SK-N-MC (cell line): Measurements from ENCODE around the gene FCMR.

Experiments used
- DNase-seq: peaks from one replicate; pipeline ENCODE4 v3.0.0-alpha.2; 2011; ENCODE audit warnings: low read depth, low spot score
- H3K27ac ChIP-seq: fragments of 200-600 bp; sonication (generic); 2 replicates; pipeline ENCODE4 v1.5.1; 2016; ENCODE audit warnings: mixed run types
- H3K36me3 ChIP-seq: fragments of 200-600 bp; sonication (generic); 2 replicates; pipeline ENCODE4 v1.6.1; 2017; ENCODE audit warnings: antibody characterized with exemption, low read length, mixed read lengths; ENCODE audit not compliant: insufficient read depth
- H3K4me3 ChIP-seq: fragments of 200-600 bp; sonication (generic); 2 replicates; pipeline ENCODE4 v1.5.1; 2016
- H3K9ac ChIP-seq: fragments of 200-600 bp; sonication (generic); 2 replicates; pipeline ENCODE4 v1.8.0; 2017; ENCODE audit warnings: mixed run types, mixed read lengths; ENCODE audit not compliant: insufficient read length
- H3K9me3 ChIP-seq: fragments of 200-600 bp; sonication (generic); 2 replicates; pipeline ENCODE4 v1.6.1; 2017; ENCODE audit warnings: low read depth, mild to moderate bottlenecking, antibody characterized with exemption, low read length, moderate library complexity, mixed read lengths
- EZH2 ChIP-seq: fragments of 200-600 bp; sonication (generic); IDR thresholded peaks from one replicate; pipeline ENCODE4 v1.6.1; 2017; ENCODE audit warnings: antibody characterized with exemption
- FOXP2 ChIP-seq: optimal IDR thresholded peaks from 2 replicates; pipeline ENCODE3; 2011; ENCODE audit warnings: mild to moderate bottlenecking, moderate library complexity; ENCODE audit not compliant: insufficient read depth; ENCODE audit errors: extremely low read length, control extremely low read depth
- POLR2AphosphoS5 ChIP-seq: IDR thresholded peaks from 2 replicates; pipeline ENCODE4 v1.6.1; 2012; ENCODE audit warnings: mild to moderate bottlenecking, low read depth, low read length, borderline replicate concordance

FCMR gene

GRCh38 chr1:206953126-206953525 lies 31.4 kb upstream of the FCMR start:
- H3K36me3 ChIP-seq, result no peaks in the 10 kb centered on the region
- H3K9ac ChIP-seq, result no peak overlapping the region
- no peak for TF ChIP-seq POLR2AphosphoS5
- no peak for TF ChIP-seq EZH2
- no peak for TF ChIP-seq FOXP2
- H3K27ac ChIP-seq, result no peak overlapping the region
- DNase-seq, result no peak
- H3K9me3 ChIP-seq, result no peaks in the 10 kb centered on the region
- H3K4me3 ChIP-seq, result no peak overlapping the region

- Histone ChIP-seq H3K9ac (no peak overlapping the region), H3K4me3 (no peak overlapping the region), H3K36me3 (no peaks in the 10 kb centered on the region), H3K9me3 (no peaks in the 10 kb centered on the region), H3K27ac (no peak overlapping the region)
- no peak for DNase-seq
- TF ChIP-seq POLR2AphosphoS5 (no peak), EZH2 (no peak), FOXP2 (no peak)
Measured at GRCh38 chr1:206952171-206952570, 30.4 kb upstream of the FCMR start.

GRCh38 chr1:206951318-206952100 lies 29.8 kb upstream of the FCMR start:
- Histone ChIP-seq H3K27ac (no peak overlapping the region), H3K9ac (no peak overlapping the region), H3K4me3 (no peak overlapping the region), H3K9me3 (no peaks in the 10 kb centered on the region), H3K36me3 (no peaks in the 10 kb centered on the region)
- DNase-seq, result no peak
- TF ChIP-seq POLR2AphosphoS5 (no peak), EZH2 (no peak), FOXP2 (no peak)

- Histone ChIP-seq H3K36me3 (no peaks in the 10 kb centered on the region), H3K27ac (no peak overlapping the region), H3K9me3 (no peaks in the 10 kb centered on the region), H3K9ac (no peak overlapping the region), H3K4me3 (no peak overlapping the region)
- no peak for TF ChIP-seq POLR2AphosphoS5
- no peak for TF ChIP-seq FOXP2
- no peak for TF ChIP-seq EZH2
- DNase-seq, result no peak
Measured at GRCh38 chr1:206949641-206950040, 27.9 kb upstream of the FCMR start.

- Histone ChIP-seq H3K9ac (no peak overlapping the region), H3K9me3 (no peaks in the 10 kb centered on the region), H3K27ac (no peak overlapping the region), H3K36me3 (no peaks in the 10 kb centered on the region), H3K4me3 (no peak overlapping the region)
- TF ChIP-seq FOXP2 (no peak), POLR2AphosphoS5 (no peak), EZH2 (no peak)
- DNase-seq, result no peak
Measured at GRCh38 chr1:206949208-206949607, 27.5 kb upstream of the FCMR start.

GRCh38 chr1:206947255-206947654 lies 25.5 kb upstream of the FCMR start:
- no peak overlapping the region for H3K27ac ChIP-seq

GRCh38 chr1:206946261-206946660 lies 24.5 kb upstream of the FCMR start, which contains the start of gene PIGR:
TSS of gene PIGR (minus strand) at chr1:206946466. CDS start at chr1:206940531, 5,935 bp downstream.
- Histone ChIP-seq H3K4me3 (no peak within 1 kb of the TSS), H3K27ac (no peak within 1 kb of the TSS), H3K9ac (no peak within 1 kb of the TSS), H3K9me3 (no peaks in the 10 kb centered on the region), H3K36me3 (no peaks in the 10 kb centered on the region)
- TF ChIP-seq EZH2, result no peak
- TF ChIP-seq FOXP2, result no peak
- no peak for DNase-seq

More at GRCh38 chr1:206947255-206947654, 25.5 kb upstream of the FCMR start:
- H3K9me3 ChIP-seq, result no peaks in the 10 kb centered on the region
- TF ChIP-seq POLR2AphosphoS5 (no peak), EZH2 (no peak), FOXP2 (no peak)
- H3K36me3 ChIP-seq, result no peaks in the 10 kb centered on the region
- no peak for DNase-seq
- H3K4me3 ChIP-seq, result no peak overlapping the region
- no peak overlapping the region for H3K9ac ChIP-seq

GRCh38 chr1:206945779-206946178 lies 24.0 kb upstream of the FCMR start:
- TF ChIP-seq FOXP2 (no peak), POLR2AphosphoS5 (no peak)
- DNase-seq, result no peak
- no peaks in the 10 kb centered on the region for H3K9me3 ChIP-seq

GRCh38 chr1:206944703-206945102 lies 23.0 kb upstream of the FCMR start:
- H3K4me3 ChIP-seq, result no peak overlapping the region
- H3K9ac ChIP-seq, result no peak overlapping the region
- no peak for DNase-seq
- TF ChIP-seq POLR2AphosphoS5 (no peak), FOXP2 (no peak), EZH2 (no peak)
- H3K36me3 ChIP-seq, result no peaks in the 10 kb centered on the region
- no peaks in the 10 kb centered on the region for H3K9me3 ChIP-seq
- H3K27ac ChIP-seq, result no peak overlapping the region

More at GRCh38 chr1:206945779-206946178, 24.0 kb upstream of the FCMR start:
- Histone ChIP-seq H3K27ac (no peak overlapping the region), H3K36me3 (no peaks in the 10 kb centered on the region), H3K9ac (no peak overlapping the region), H3K4me3 (no peak overlapping the region)
